Measurements from ENCODE around the gene KYNU. TPM values are rescaled to one million over a fixed set of nuclear protein-coding genes. Genes with fewer than 3 reads are reported as not detected.

KYNU gene
- polyA plus RNA-seq, 1 experiment = 0.04 TPM

DNA sequence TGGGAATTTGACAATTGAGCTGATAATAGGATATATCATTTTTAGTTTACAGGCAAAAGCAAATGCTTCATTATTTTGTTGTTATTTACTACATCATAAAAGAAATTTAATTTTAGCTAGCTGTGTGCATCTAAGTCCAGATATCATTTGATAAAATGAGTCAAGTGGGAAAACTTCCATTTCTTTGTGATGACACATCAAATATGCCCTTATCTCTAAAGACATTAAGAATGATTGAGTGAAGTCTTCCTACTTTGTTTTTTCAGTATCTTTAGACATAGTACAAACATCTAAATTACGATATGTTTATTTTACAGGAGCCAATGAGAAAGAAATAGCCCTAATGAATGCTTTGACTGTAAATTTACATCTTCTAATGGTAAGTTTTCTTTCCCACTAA is 77.0 kb downstream of the KYNU start:
- H3K27me3 ChIP-seq (ENCODE audit: control insufficient read depth, insufficient read depth, low read length) = no peaks in the 10 kb centered on the region
- H3K4me3 ChIP-seq (ENCODE audit: low read depth, low read length) = no peak overlapping the region
- no peak for DNase-seq (ENCODE audit: low read depth)
- POLR2A ChIA-PET = no interaction called here
- H3K36me3 ChIP-seq (ENCODE audit: control insufficient read depth, insufficient read depth, low read length) = no peaks in the 10 kb centered on the region
- CTCF ChIA-PET = no interaction called here
- TF ChIP-seq, protein P1, sequence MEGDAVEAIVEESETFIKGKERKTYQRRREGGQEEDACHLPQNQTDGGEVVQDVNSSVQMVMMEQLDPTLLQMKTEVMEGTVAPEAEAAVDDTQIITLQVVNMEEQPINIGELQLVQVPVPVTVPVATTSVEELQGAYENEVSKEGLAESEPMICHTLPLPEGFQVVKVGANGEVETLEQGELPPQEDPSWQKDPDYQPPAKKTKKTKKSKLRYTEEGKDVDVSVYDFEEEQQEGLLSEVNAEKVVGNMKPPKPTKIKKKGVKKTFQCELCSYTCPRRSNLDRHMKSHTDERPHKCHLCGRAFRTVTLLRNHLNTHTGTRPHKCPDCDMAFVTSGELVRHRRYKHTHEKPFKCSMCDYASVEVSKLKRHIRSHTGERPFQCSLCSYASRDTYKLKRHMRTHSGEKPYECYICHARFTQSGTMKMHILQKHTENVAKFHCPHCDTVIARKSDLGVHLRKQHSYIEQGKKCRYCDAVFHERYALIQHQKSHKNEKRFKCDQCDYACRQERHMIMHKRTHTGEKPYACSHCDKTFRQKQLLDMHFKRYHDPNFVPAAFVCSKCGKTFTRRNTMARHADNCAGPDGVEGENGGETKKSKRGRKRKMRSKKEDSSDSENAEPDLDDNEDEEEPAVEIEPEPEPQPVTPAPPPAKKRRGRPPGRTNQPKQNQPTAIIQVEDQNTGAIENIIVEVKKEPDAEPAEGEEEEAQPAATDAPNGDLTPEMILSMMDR (IDR thresholded peaks at IDR 0.05; ENCODE audit: insufficient read depth, low read depth, low read length) = no peak

DNA sequence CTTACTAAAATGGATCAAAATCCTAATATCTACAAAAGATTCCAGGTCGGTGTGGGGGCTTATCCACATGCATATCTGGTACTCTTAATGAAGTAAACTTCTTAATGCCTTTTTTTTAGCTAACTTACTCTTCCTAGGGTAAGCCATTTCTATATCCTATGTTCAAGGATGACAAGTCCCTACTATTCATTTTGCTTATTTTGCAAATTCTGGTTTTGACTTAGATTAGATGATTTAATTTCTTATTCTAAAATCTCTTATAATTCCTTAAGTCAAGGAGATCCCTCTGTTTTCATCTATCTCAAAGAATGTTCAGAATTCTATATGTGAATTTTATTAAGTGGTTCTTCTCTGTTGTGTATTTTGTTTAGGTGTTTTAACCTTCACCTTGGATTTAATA is 79.7 kb downstream of the KYNU start:
- Histone ChIP-seq H3K36me3 (ENCODE audit: control insufficient read depth, insufficient read depth, low read length) (no peaks in the 10 kb centered on the region), H3K27me3 (ENCODE audit: control insufficient read depth, insufficient read depth, low read length) (no peaks in the 10 kb centered on the region), H3K4me3 (ENCODE audit: low read depth, low read length) (no peak overlapping the region)
- ChIA-PET CTCF (no interaction called here), POLR2A (no interaction called here)
- no peak for DNase-seq (ENCODE audit: low read depth)
- TF ChIP-seq, protein P1 (IDR thresholded peaks at IDR 0.05; ENCODE audit: insufficient read depth, low read depth, low read length) = no peak

DNA sequence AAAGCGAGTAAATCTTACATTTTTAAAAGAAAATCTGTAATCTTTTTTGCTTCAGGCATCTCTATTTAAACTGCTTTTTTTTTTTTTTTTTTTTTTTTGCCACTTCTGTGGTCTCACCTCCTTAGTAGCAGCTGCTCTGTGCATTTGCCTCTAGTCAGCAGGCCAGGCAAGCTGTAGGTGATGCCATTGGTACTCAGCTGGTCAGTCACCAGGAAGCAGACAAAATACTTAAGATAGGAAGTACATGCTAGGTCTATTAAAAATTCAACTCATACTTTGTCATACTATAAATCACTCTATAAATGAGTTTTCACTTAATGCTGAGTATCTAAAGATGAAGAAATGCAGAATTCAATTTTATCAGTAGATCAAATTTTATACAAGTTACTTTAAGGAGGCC is 83.7 kb downstream of the KYNU start:
- TF ChIP-seq, protein P1 (IDR thresholded peaks at IDR 0.05; ENCODE audit: insufficient read depth, low read depth, low read length) = no peak
- no peaks in the 10 kb centered on the region for H3K27me3 ChIP-seq (ENCODE audit: control insufficient read depth, insufficient read depth, low read length)
- no peak for DNase-seq (ENCODE audit: low read depth)
- H3K36me3 ChIP-seq (ENCODE audit: control insufficient read depth, insufficient read depth, low read length) = no peaks in the 10 kb centered on the region
- ChIA-PET CTCF (no interaction called here), POLR2A (interaction anchor here (0.6 kb wide), 1 partner anchor 18 kb away, joined by 3 read pairs; no protein-coding TSS in a partner anchor)
- no peak overlapping the region for H3K4me3 ChIP-seq (ENCODE audit: low read depth, low read length)

DNA sequence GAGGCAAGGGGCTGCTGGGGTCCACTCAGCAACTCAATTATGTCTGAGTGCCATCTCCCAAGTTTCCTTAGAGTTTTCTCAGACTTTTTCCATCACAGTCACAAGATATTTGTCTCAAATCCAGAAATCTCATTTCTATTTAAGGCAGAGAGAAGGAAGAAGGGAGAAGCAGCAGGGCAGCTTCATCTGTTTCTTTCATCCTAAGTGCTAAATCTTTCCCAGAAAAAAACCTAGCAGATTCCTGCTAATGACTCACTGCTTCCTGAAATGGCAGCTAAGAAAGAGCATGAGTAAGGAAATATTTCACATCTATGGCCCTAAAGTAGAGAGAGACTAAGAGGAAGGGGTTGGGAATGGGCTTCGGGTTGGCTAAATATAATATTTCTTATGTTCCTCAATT is 88.0 kb downstream of the KYNU start:
- no peak for DNase-seq (ENCODE audit: low read depth)
- POLR2A ChIA-PET = no interaction called here
- CTCF ChIA-PET = interaction anchor here (0.7 kb wide), 1 partner anchor 385 kb away, joined by 3 read pairs; no protein-coding TSS in a partner anchor

DNA sequence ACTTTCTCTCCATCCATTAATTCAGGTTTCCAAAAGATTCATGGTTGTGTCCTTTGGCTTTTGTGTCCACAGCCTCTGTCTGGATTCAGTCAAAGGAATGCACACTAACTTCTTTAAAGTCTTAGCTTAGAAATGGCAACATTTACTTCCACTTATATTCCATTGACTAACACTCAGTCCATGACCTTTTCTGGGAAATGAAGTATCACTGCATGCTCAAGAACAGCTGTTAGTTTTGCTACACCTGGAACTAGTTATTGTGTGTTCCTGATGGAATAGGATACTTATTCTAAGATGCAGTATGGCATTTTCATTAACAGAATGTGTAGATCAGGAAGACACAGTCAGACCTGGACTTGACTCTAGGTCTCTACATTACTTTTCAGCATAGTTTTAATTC is 88.8 kb downstream of the KYNU start:
- ChIA-PET CTCF (interaction anchor here (0.9 kb wide), 1 partner anchor 9 kb away, joined by 3 read pairs; no protein-coding TSS in a partner anchor), POLR2A (no interaction called here)
- Histone ChIP-seq H3K36me3 (ENCODE audit: control insufficient read depth, insufficient read depth, low read length) (no peaks in the 10 kb centered on the region), H3K27me3 (ENCODE audit: control insufficient read depth, insufficient read depth, low read length) (no peaks in the 10 kb centered on the region), H3K4me3 (ENCODE audit: low read depth, low read length) (no peak overlapping the region)
- TF ChIP-seq, protein P1 (IDR thresholded peaks at IDR 0.05; ENCODE audit: insufficient read depth, low read depth, low read length) = no peak
- no peak for DNase-seq (ENCODE audit: low read depth)

More for the DNA sequence above, 88.0 kb downstream of the KYNU start:
- Histone ChIP-seq H3K4me3 (ENCODE audit: low read depth, low read length) (no peak overlapping the region), H3K27me3 (ENCODE audit: control insufficient read depth, insufficient read depth, low read length) (no peaks in the 10 kb centered on the region), H3K36me3 (ENCODE audit: control insufficient read depth, insufficient read depth, low read length) (no peaks in the 10 kb centered on the region)
- TF ChIP-seq, protein P1 (IDR thresholded peaks at IDR 0.05; ENCODE audit: insufficient read depth, low read depth, low read length) = no peak
